PC-9 (cell line): ENCODE results near the gene FGF19.

Experiments used
- EZH2 ChIP-seq: fragments of 200-600 bp; sonication (generic); IDR thresholded peaks from 2 replicates; pipeline ENCODE4 v1.8.0; 2017; ENCODE audit warnings: antibody characterized with exemption, low read depth
- TF ChIP-seq, protein P1 (sequence below): fragments of 200-600 bp; sonication (generic); conservative IDR thresholded peaks from 2 replicates; pipeline ENCODE4 v1.6.1; 2017; ENCODE audit warnings: mixed run types, antibody characterized with exemption, mild to moderate bottlenecking, moderate library complexity

- TF ChIP-seq, protein P1, sequence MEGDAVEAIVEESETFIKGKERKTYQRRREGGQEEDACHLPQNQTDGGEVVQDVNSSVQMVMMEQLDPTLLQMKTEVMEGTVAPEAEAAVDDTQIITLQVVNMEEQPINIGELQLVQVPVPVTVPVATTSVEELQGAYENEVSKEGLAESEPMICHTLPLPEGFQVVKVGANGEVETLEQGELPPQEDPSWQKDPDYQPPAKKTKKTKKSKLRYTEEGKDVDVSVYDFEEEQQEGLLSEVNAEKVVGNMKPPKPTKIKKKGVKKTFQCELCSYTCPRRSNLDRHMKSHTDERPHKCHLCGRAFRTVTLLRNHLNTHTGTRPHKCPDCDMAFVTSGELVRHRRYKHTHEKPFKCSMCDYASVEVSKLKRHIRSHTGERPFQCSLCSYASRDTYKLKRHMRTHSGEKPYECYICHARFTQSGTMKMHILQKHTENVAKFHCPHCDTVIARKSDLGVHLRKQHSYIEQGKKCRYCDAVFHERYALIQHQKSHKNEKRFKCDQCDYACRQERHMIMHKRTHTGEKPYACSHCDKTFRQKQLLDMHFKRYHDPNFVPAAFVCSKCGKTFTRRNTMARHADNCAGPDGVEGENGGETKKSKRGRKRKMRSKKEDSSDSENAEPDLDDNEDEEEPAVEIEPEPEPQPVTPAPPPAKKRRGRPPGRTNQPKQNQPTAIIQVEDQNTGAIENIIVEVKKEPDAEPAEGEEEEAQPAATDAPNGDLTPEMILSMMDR: no peak
- TF ChIP-seq EZH2: no peak
These were observed 43.2 kb upstream of the FGF19 start for GRCh38 chr11:69746752-69747742.
